ENCODE data around the gene NTM.

DNA sequence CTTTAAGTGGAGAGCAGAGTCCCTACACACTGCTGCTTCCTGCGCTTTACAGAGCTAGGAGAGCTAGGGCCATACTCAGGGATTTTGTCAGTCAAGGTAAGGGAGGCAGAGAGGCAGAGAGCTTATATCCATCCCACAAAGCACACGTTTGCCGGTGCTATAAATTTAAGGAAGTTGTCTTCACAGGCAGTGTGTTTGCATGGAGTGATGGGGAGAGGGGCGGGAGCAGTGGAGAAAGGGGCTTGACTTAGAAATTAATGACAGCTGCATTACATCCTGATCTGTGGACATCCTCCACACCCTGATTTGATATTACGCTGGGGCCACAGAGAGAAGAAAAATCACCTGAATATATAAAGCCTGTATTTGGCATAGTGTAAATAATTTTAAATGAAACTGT, 84.1 kb downstream of the NTM start:
- TF ChIP-seq, protein P1, sequence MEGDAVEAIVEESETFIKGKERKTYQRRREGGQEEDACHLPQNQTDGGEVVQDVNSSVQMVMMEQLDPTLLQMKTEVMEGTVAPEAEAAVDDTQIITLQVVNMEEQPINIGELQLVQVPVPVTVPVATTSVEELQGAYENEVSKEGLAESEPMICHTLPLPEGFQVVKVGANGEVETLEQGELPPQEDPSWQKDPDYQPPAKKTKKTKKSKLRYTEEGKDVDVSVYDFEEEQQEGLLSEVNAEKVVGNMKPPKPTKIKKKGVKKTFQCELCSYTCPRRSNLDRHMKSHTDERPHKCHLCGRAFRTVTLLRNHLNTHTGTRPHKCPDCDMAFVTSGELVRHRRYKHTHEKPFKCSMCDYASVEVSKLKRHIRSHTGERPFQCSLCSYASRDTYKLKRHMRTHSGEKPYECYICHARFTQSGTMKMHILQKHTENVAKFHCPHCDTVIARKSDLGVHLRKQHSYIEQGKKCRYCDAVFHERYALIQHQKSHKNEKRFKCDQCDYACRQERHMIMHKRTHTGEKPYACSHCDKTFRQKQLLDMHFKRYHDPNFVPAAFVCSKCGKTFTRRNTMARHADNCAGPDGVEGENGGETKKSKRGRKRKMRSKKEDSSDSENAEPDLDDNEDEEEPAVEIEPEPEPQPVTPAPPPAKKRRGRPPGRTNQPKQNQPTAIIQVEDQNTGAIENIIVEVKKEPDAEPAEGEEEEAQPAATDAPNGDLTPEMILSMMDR (IDR thresholded peaks at IDR 0.05 in 8 of 11, conservative IDR thresholded peaks at IDR 0.05 in 3 of 11), result no peak
- TF ChIP-seq POLR2A (IDR thresholded peaks at IDR 0.05) (no peak), POLR2AphosphoS5 (IDR thresholded peaks at IDR 0.05) (no peak)

All from spleen (tissue), 7 donors.